ENCODE data around the gene CCM2L.
A peak's percentile ranks its signal among the peaks of the same experiment; 100 is the strongest.

The CCM2L gene

GRCh38 chr20:31992086-31992485, 18.2 kb upstream of the CCM2L start:
- Histone ChIP-seq H3K4me1 (ENCODE audit: control insufficient read depth, insufficient read depth, low read length) (no peaks in the 10 kb centered on the region), H3K27me3 (ENCODE audit: control insufficient read depth in 1 of 2, insufficient read depth in 2 of 2, low read length in 2 of 2) (peaks cover 9 to 10% of the 10 kb centered on the region in 2 donors), H3K9me3 (ENCODE audit: control insufficient read depth in 2 of 2, low read length in 2 of 2) (no peaks in the 10 kb centered on the region), H3K9ac (ENCODE audit: low read length in 2 of 2) (no peak overlapping the region), H3K36me3 (ENCODE audit: control insufficient read depth in 2 of 2, insufficient read depth in 2 of 2, low read length in 2 of 2) (no peaks in the 10 kb centered on the region), H3K27ac (ENCODE audit: low read length) (no peak overlapping the region), H3K4me3 (ENCODE audit: low read length in 2 of 2) (no peak overlapping the region)

- Histone ChIP-seq H3K4me1 (ENCODE audit: control insufficient read depth, insufficient read depth, low read length) (no peaks in the 10 kb centered on the region), H3K36me3 (ENCODE audit: control insufficient read depth in 2 of 2, insufficient read depth in 2 of 2, low read length in 2 of 2) (no peaks in the 10 kb centered on the region), H3K9ac (ENCODE audit: low read length in 2 of 2) (no peak overlapping the region)
These were observed 13.2 kb upstream of the CCM2L start for GRCh38 chr20:31996996-31997395.

GRCh38 chr20:31998246-31998645, 12.0 kb upstream of the CCM2L start:
- H3K9me3 ChIP-seq (ENCODE audit: control insufficient read depth in 2 of 2, low read length in 2 of 2): no peaks in the 10 kb centered on the region
- peaks cover 13 to 14% of the 10 kb centered on the region in 2 donors for H3K27me3 ChIP-seq (ENCODE audit: control insufficient read depth in 1 of 2, insufficient read depth in 2 of 2, low read length in 2 of 2)
- no peaks in the 10 kb centered on the region for H3K36me3 ChIP-seq (ENCODE audit: control insufficient read depth in 2 of 2, insufficient read depth in 2 of 2, low read length in 2 of 2)
- no peak overlapping the region for H3K9ac ChIP-seq (ENCODE audit: low read length in 2 of 2)
- H3K27ac ChIP-seq (ENCODE audit: low read length): no peak overlapping the region
- no peaks in the 10 kb centered on the region for H3K4me1 ChIP-seq (ENCODE audit: control insufficient read depth, insufficient read depth, low read length)
- no peak overlapping the region for H3K4me3 ChIP-seq (ENCODE audit: low read length in 2 of 2)

More at GRCh38 chr20:31996996-31997395, 13.2 kb upstream of the CCM2L start:
- Histone ChIP-seq H3K27me3 (ENCODE audit: control insufficient read depth in 1 of 2, insufficient read depth in 2 of 2, low read length in 2 of 2) (peaks cover 13 to 14% of the 10 kb centered on the region in 2 donors), H3K4me3 (ENCODE audit: low read length in 2 of 2) (no peak overlapping the region), H3K9me3 (ENCODE audit: control insufficient read depth in 2 of 2, low read length in 2 of 2) (no peaks in the 10 kb centered on the region), H3K27ac (ENCODE audit: low read length) (no peak overlapping the region)

GRCh38 chr20:32003325-32003724, 6.9 kb upstream of the CCM2L start:
- no peak overlapping the region for H3K9ac ChIP-seq (ENCODE audit: low read length in 2 of 2)
- no peaks in the 10 kb centered on the region for H3K9me3 ChIP-seq (ENCODE audit: control insufficient read depth in 2 of 2, low read length in 2 of 2)
- H3K27me3 ChIP-seq (ENCODE audit: control insufficient read depth in 1 of 2, insufficient read depth in 2 of 2, low read length in 2 of 2): peaks cover 3 to 5% of the 10 kb centered on the region in 2 donors
- no peaks in the 10 kb centered on the region for H3K36me3 ChIP-seq (ENCODE audit: control insufficient read depth in 2 of 2, insufficient read depth in 2 of 2, low read length in 2 of 2)
- H3K4me1 ChIP-seq (ENCODE audit: control insufficient read depth, insufficient read depth, low read length): no peaks in the 10 kb centered on the region
- no peak overlapping the region for H3K4me3 ChIP-seq (ENCODE audit: low read length in 2 of 2)
- H3K27ac ChIP-seq (ENCODE audit: low read length): no peak overlapping the region

- Histone ChIP-seq H3K4me3 (ENCODE audit: low read length in 2 of 2) (no peak overlapping the region), H3K9me3 (ENCODE audit: control insufficient read depth in 2 of 2, low read length in 2 of 2) (no peaks in the 10 kb centered on the region), H3K36me3 (ENCODE audit: control insufficient read depth in 2 of 2, insufficient read depth in 2 of 2, low read length in 2 of 2) (no peaks in the 10 kb centered on the region), H3K4me1 (ENCODE audit: control insufficient read depth, insufficient read depth, low read length) (no peaks in the 10 kb centered on the region), H3K9ac (ENCODE audit: low read length in 2 of 2) (no peak overlapping the region), H3K27me3 (ENCODE audit: control insufficient read depth in 1 of 2, insufficient read depth in 2 of 2, low read length in 2 of 2) (peaks cover 0 to 8% of the 10 kb centered on the region in 2 donors), H3K27ac (ENCODE audit: low read length) (no peak overlapping the region)
These were observed 5.3 kb upstream of the CCM2L start for GRCh38 chr20:32004963-32005362.

GRCh38 chr20:32006053-32006452, 4.2 kb upstream of the CCM2L start:
- Histone ChIP-seq H3K27ac (ENCODE audit: low read length) (no peak overlapping the region), H3K4me1 (ENCODE audit: control insufficient read depth, insufficient read depth, low read length) (no peaks in the 10 kb centered on the region)

GRCh38 chr20:32006841-32007786, 3.1 kb upstream of the CCM2L start:
- Histone ChIP-seq H3K9me3 (ENCODE audit: control insufficient read depth in 2 of 2, low read length in 2 of 2) (no peaks in the 10 kb centered on the region), H3K4me3 (ENCODE audit: low read length in 2 of 2) (no peak overlapping the region), H3K36me3 (ENCODE audit: control insufficient read depth in 2 of 2, insufficient read depth in 2 of 2, low read length in 2 of 2) (no peaks in the 10 kb centered on the region), H3K9ac (ENCODE audit: low read length in 2 of 2) (no peak overlapping the region), H3K4me1 (ENCODE audit: control insufficient read depth, insufficient read depth, low read length) (no peaks in the 10 kb centered on the region), H3K27ac (ENCODE audit: low read length) (no peak overlapping the region), H3K27me3 (ENCODE audit: control insufficient read depth in 1 of 2, insufficient read depth in 2 of 2, low read length in 2 of 2) (peaks cover 0 to 8% of the 10 kb centered on the region in 2 donors)

More at GRCh38 chr20:32006053-32006452, 4.2 kb upstream of the CCM2L start:
- Histone ChIP-seq H3K9me3 (ENCODE audit: control insufficient read depth in 2 of 2, low read length in 2 of 2) (no peaks in the 10 kb centered on the region), H3K27me3 (ENCODE audit: control insufficient read depth in 1 of 2, insufficient read depth in 2 of 2, low read length in 2 of 2) (peaks cover 0 to 8% of the 10 kb centered on the region in 2 donors), H3K9ac (ENCODE audit: low read length in 2 of 2) (no peak overlapping the region), H3K36me3 (ENCODE audit: control insufficient read depth in 2 of 2, insufficient read depth in 2 of 2, low read length in 2 of 2) (no peaks in the 10 kb centered on the region), H3K4me3 (ENCODE audit: low read length in 2 of 2) (no peak overlapping the region)

- Histone ChIP-seq H3K9me3 (ENCODE audit: control insufficient read depth in 2 of 2, low read length in 2 of 2) (no peaks in the 10 kb centered on the region), H3K36me3 (ENCODE audit: control insufficient read depth in 2 of 2, insufficient read depth in 2 of 2, low read length in 2 of 2) (no peaks in the 10 kb centered on the region), H3K27me3 (ENCODE audit: control insufficient read depth in 1 of 2, insufficient read depth in 2 of 2, low read length in 2 of 2) (peaks cover 0 to 8% of the 10 kb centered on the region in 2 donors), H3K4me1 (ENCODE audit: control insufficient read depth, insufficient read depth, low read length) (no peaks in the 10 kb centered on the region), H3K9ac (ENCODE audit: low read length in 2 of 2) (no peak overlapping the region), H3K4me3 (ENCODE audit: low read length in 2 of 2) (no peak overlapping the region), H3K27ac (ENCODE audit: low read length) (no peak overlapping the region)
These were observed 2.2 kb upstream of the CCM2L start for GRCh38 chr20:32007787-32008616.

GRCh38 chr20:32009564-32009963, 674 bp upstream of the CCM2L start:
- no peaks in the 10 kb centered on the region for H3K36me3 ChIP-seq (ENCODE audit: control insufficient read depth in 2 of 2, insufficient read depth in 2 of 2, low read length in 2 of 2)
- no peak overlapping the region for H3K9ac ChIP-seq (ENCODE audit: low read length in 2 of 2)
- H3K9me3 ChIP-seq (ENCODE audit: control insufficient read depth in 2 of 2, low read length in 2 of 2): no peaks in the 10 kb centered on the region
- H3K27ac ChIP-seq (ENCODE audit: low read length): no peak overlapping the region
- no peaks in the 10 kb centered on the region for H3K4me1 ChIP-seq (ENCODE audit: control insufficient read depth, insufficient read depth, low read length)
- H3K27me3 ChIP-seq (ENCODE audit: control insufficient read depth in 1 of 2, insufficient read depth in 2 of 2, low read length in 2 of 2): peaks cover under 1 to 11% of the 10 kb centered on the region in 2 donors
- no peak overlapping the region for H3K4me3 ChIP-seq (ENCODE audit: low read length in 2 of 2)

- H3K9me3 ChIP-seq (ENCODE audit: control insufficient read depth in 2 of 2, low read length in 2 of 2): no peaks in the 10 kb centered on the region
- peak overlapping the region in 1 of 2 donors; percentile 40 for H3K4me3 ChIP-seq (ENCODE audit: low read length in 2 of 2)
- peaks cover 5 to 15% of the 10 kb centered on the region in 2 donors for H3K27me3 ChIP-seq (ENCODE audit: control insufficient read depth in 1 of 2, insufficient read depth in 2 of 2, low read length in 2 of 2)
- H3K36me3 ChIP-seq (ENCODE audit: control insufficient read depth in 2 of 2, insufficient read depth in 2 of 2, low read length in 2 of 2): no peaks in the 10 kb centered on the region
- no peaks in the 10 kb centered on the region for H3K4me1 ChIP-seq (ENCODE audit: control insufficient read depth, insufficient read depth, low read length)
- H3K27ac ChIP-seq (ENCODE audit: low read length): no peak overlapping the region
- no peak overlapping the region for H3K9ac ChIP-seq (ENCODE audit: low read length in 2 of 2)
These were observed 428 bp downstream of the CCM2L start for GRCh38 chr20:32010666-32011065.
